Measurements from ENCODE around the gene AGTPBP1.
A peak's percentile ranks its signal among the peaks of the same experiment; 100 is the strongest.
"Not testable (repeated sequence)": the region's sequence is repeated elsewhere in the genome, so short reads cannot be mapped to it uniquely, and the experiment has no call there.

The AGTPBP1 gene, protein sequence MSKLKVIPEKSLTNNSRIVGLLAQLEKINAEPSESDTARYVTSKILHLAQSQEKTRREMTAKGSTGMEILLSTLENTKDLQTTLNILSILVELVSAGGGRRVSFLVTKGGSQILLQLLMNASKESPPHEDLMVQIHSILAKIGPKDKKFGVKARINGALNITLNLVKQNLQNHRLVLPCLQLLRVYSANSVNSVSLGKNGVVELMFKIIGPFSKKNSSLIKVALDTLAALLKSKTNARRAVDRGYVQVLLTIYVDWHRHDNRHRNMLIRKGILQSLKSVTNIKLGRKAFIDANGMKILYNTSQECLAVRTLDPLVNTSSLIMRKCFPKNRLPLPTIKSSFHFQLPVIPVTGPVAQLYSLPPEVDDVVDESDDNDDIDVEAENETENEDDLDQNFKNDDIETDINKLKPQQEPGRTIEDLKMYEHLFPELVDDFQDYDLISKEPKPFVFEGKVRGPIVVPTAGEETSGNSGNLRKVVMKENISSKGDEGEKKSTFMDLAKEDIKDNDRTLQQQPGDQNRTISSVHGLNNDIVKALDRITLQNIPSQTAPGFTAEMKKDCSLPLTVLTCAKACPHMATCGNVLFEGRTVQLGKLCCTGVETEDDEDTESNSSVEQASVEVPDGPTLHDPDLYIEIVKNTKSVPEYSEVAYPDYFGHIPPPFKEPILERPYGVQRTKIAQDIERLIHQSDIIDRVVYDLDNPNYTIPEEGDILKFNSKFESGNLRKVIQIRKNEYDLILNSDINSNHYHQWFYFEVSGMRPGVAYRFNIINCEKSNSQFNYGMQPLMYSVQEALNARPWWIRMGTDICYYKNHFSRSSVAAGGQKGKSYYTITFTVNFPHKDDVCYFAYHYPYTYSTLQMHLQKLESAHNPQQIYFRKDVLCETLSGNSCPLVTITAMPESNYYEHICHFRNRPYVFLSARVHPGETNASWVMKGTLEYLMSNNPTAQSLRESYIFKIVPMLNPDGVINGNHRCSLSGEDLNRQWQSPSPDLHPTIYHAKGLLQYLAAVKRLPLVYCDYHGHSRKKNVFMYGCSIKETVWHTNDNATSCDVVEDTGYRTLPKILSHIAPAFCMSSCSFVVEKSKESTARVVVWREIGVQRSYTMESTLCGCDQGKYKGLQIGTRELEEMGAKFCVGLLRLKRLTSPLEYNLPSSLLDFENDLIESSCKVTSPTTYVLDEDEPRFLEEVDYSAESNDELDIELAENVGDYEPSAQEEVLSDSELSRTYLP

DNA sequence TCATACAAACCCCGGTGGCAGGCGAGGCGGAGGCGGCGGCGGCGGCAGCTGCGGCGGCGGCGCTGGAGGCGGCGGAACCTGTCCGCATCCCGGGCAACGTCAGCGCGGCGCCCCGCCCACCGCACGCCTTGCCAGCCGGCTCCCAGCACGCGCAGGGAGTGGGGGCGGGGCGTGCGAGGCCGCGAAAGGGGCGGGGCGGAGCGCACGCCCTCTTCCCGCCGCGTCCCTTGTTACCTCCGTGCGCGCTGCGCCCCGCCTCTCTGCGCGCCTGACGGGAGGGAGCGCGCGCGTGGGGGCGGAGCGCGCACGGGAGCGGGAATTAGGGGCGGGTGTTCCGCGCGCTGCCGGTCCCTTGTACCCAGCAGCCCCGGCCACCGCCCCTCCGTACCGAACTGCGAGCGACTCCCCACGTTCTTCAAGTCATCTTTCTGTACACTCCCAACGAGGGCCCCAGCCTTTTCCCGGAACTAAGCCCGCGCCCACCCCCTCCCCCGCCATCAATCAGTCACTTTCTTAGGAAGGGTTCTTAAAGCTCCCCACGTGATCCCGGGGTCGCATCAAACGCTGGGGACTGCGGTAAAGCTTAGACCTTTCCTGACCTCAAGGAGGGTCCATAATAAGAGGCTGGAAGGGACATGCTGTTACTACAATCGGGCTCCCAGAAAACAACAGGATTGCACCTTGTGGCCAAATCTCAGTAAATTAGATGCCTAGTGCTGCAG, at the start of gene AGTPBP1:
AGTPBP1 (minus strand) TSS at position 80 of the 722 bp plus-strand sequence. CDS start 29,421 bp downstream, outside the sequence.
- TF ChIP-seq, protein P1, sequence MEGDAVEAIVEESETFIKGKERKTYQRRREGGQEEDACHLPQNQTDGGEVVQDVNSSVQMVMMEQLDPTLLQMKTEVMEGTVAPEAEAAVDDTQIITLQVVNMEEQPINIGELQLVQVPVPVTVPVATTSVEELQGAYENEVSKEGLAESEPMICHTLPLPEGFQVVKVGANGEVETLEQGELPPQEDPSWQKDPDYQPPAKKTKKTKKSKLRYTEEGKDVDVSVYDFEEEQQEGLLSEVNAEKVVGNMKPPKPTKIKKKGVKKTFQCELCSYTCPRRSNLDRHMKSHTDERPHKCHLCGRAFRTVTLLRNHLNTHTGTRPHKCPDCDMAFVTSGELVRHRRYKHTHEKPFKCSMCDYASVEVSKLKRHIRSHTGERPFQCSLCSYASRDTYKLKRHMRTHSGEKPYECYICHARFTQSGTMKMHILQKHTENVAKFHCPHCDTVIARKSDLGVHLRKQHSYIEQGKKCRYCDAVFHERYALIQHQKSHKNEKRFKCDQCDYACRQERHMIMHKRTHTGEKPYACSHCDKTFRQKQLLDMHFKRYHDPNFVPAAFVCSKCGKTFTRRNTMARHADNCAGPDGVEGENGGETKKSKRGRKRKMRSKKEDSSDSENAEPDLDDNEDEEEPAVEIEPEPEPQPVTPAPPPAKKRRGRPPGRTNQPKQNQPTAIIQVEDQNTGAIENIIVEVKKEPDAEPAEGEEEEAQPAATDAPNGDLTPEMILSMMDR (IDR thresholded peaks at IDR 0.05; ENCODE audit: borderline replicate concordance, extremely low read depth, low read length, poor library complexity, severe bottlenecking) = no peak
- H3K9ac ChIP-seq (ENCODE audit: low read depth, low read length) = peak within 1 kb of the TSS; percentile 62
- H4K20me1 ChIP-seq (ENCODE audit: insufficient read depth, low read length) = peaks cover 8% of the 10 kb centered on the region; the same call in 1 of the 2 replicates
- peaks cover 41% of the 10 kb centered on the region for H3K79me2 ChIP-seq (ENCODE audit: insufficient read depth, low read length)
- H3K4me2 ChIP-seq (ENCODE audit: insufficient read depth, low read length) = peak within 1 kb of the TSS; percentile 79
- no peaks in the 10 kb centered on the region for H3K9me3 ChIP-seq (ENCODE audit: insufficient read depth, low read length, severe bottlenecking)
- DNase-seq (peak; percentile 92), ATAC-seq (ENCODE audit: insufficient read depth, low read depth) (peak; percentile 82)
- H3K4me1 ChIP-seq (ENCODE audit: insufficient read depth, low read length) = peaks cover 36% of the 10 kb centered on the region
- peak within 1 kb of the TSS; percentile 38 to 94 for H3K4me3 ChIP-seq (ENCODE audit: low read depth in 1 of 2, low read length in 2 of 2)
- peak within 1 kb of the TSS; percentile 90 for H2AFZ ChIP-seq (ENCODE audit: low read depth, low read length)
- peaks cover 5% of the 10 kb centered on the region for H3K27me3 ChIP-seq (ENCODE audit: insufficient read depth, low read length, poor library complexity)
- peak within 1 kb of the TSS; percentile 73 for H3K27ac ChIP-seq (ENCODE audit: low read length)
- H3K36me3 ChIP-seq (ENCODE audit: insufficient read depth, low read length) = no peaks in the 10 kb centered on the region; the same call in 1 of the 2 replicates

DNA sequence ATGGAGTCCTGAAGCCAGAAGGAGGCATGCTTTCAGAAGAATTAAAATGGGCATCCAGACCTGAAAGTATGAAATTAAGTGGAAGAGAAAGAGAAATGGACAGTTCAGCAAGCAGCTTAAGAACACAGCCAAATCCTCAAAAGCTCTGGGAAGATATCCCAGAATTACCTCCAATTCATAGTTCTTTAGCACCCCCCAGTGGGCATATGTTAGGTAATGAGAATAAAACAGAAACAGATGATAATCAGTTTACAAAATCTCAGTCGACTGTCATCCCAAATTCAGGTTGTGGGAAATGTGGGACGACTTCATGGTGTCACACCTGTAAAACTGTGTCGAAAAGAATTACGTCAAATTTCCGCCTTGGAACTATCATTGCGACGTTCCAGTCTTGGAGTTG, 44.4 kb upstream of the AGTPBP1 start:
- not testable (repeated sequence) for ATAC-seq (ENCODE audit: insufficient read depth, low read depth); H3K27me3 ChIP-seq (ENCODE audit: insufficient read depth, low read length, poor library complexity); H3K4me1 ChIP-seq (ENCODE audit: insufficient read depth, low read length); H4K20me1 ChIP-seq (ENCODE audit: insufficient read depth, low read length); H3K4me2 ChIP-seq (ENCODE audit: insufficient read depth, low read length); H2AFZ ChIP-seq (ENCODE audit: low read depth, low read length); H3K9ac ChIP-seq (ENCODE audit: low read depth, low read length); H3K9me3 ChIP-seq (ENCODE audit: insufficient read depth, low read length, severe bottlenecking); H3K36me3 ChIP-seq (ENCODE audit: insufficient read depth, low read length); DNase-seq; H3K4me3 ChIP-seq (ENCODE audit: low read depth in 1 of 2, low read length in 2 of 2); H3K27ac ChIP-seq (ENCODE audit: low read length); H3K79me2 ChIP-seq (ENCODE audit: insufficient read depth, low read length)
- TF ChIP-seq, protein P1 (IDR thresholded peaks at IDR 0.05; ENCODE audit: borderline replicate concordance, extremely low read depth, low read length, poor library complexity, severe bottlenecking) = peak; percentile 17

DNA sequence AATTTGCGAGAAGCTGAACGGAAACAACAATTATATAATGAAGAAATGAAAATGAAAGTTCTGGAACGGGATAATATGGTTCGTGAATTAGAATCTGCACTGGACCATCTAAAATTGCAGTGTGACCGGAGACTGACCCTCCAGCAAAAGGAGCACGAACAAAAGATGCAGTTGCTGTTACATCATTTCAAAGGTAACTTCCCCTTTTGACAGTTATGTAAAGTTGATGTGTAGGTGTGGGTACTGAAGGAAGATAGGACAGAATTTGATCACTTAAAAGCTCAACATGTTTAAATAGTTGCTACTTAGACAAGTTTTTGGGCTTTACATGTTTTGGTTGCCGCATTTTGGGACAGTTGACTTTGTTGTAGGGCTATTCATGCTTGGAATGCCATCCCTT, 32.1 kb upstream of the AGTPBP1 start:
- not testable (repeated sequence) for H3K79me2 ChIP-seq (ENCODE audit: insufficient read depth, low read length); H3K4me3 ChIP-seq (ENCODE audit: low read depth in 1 of 2, low read length in 2 of 2); H2AFZ ChIP-seq (ENCODE audit: low read depth, low read length); H3K9me3 ChIP-seq (ENCODE audit: insufficient read depth, low read length, severe bottlenecking); H3K9ac ChIP-seq (ENCODE audit: low read depth, low read length); H3K4me1 ChIP-seq (ENCODE audit: insufficient read depth, low read length); H4K20me1 ChIP-seq (ENCODE audit: insufficient read depth, low read length); ATAC-seq (ENCODE audit: insufficient read depth, low read depth); H3K36me3 ChIP-seq (ENCODE audit: insufficient read depth, low read length); H3K4me2 ChIP-seq (ENCODE audit: insufficient read depth, low read length); H3K27ac ChIP-seq (ENCODE audit: low read length); DNase-seq; H3K27me3 ChIP-seq (ENCODE audit: insufficient read depth, low read length, poor library complexity)

DNA sequence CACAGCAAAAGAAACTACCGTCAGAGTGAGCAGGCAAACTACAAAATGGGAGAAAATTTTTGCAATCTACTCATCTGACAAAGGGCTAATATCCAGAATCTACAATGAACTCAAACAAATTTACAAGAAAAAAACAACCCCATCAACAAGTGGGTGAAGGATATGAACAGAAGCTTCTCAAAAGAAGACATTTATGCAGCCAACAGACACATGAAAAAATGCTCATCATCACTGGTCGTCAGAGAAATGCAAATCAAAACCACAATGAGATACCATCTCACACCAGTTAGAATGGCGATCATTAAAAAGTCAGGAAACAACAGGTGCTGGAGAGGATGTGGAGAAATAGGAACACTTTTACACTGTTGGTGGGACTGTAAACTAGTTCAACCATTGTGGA, 20.0 kb upstream of the AGTPBP1 start:
- not testable (repeated sequence) for H2AFZ ChIP-seq (ENCODE audit: low read depth, low read length); H3K4me1 ChIP-seq (ENCODE audit: insufficient read depth, low read length); H3K9me3 ChIP-seq (ENCODE audit: insufficient read depth, low read length, severe bottlenecking); H3K27me3 ChIP-seq (ENCODE audit: insufficient read depth, low read length, poor library complexity); H3K27ac ChIP-seq (ENCODE audit: low read length); DNase-seq; H3K4me2 ChIP-seq (ENCODE audit: insufficient read depth, low read length); H3K36me3 ChIP-seq (ENCODE audit: insufficient read depth, low read length); ATAC-seq (ENCODE audit: insufficient read depth, low read depth); H3K79me2 ChIP-seq (ENCODE audit: insufficient read depth, low read length); H4K20me1 ChIP-seq (ENCODE audit: insufficient read depth, low read length); H3K9ac ChIP-seq (ENCODE audit: low read depth, low read length); H3K4me3 ChIP-seq (ENCODE audit: low read depth in 1 of 2, low read length in 2 of 2)

DNA sequence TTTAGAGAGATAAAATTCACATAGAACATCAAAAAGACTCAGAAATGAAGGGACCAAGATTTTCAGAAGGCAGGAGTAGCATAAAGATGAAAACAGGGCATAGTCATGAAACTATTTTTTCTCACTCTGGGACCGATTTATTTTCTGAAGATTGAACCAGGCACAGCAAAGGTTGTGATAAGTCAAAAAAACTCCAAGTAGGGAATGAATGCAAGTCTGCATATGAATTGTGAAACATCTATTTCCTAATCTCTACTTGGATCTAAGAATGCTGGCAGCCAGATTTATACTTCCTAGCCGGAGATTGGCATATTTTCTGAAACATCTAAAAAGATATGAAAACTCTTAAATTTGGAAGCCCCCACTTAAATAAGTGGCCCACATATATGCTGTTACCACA, 16.0 kb upstream of the AGTPBP1 start:
- not testable (repeated sequence) for H3K4me3 ChIP-seq (ENCODE audit: low read depth in 1 of 2, low read length in 2 of 2); H3K4me1 ChIP-seq (ENCODE audit: insufficient read depth, low read length); H3K79me2 ChIP-seq (ENCODE audit: insufficient read depth, low read length); H4K20me1 ChIP-seq (ENCODE audit: insufficient read depth, low read length); H3K4me2 ChIP-seq (ENCODE audit: insufficient read depth, low read length); H3K27ac ChIP-seq (ENCODE audit: low read length); H2AFZ ChIP-seq (ENCODE audit: low read depth, low read length); H3K9me3 ChIP-seq (ENCODE audit: insufficient read depth, low read length, severe bottlenecking); DNase-seq; H3K9ac ChIP-seq (ENCODE audit: low read depth, low read length); H3K27me3 ChIP-seq (ENCODE audit: insufficient read depth, low read length, poor library complexity); ATAC-seq (ENCODE audit: insufficient read depth, low read depth); H3K36me3 ChIP-seq (ENCODE audit: insufficient read depth, low read length)

DNA sequence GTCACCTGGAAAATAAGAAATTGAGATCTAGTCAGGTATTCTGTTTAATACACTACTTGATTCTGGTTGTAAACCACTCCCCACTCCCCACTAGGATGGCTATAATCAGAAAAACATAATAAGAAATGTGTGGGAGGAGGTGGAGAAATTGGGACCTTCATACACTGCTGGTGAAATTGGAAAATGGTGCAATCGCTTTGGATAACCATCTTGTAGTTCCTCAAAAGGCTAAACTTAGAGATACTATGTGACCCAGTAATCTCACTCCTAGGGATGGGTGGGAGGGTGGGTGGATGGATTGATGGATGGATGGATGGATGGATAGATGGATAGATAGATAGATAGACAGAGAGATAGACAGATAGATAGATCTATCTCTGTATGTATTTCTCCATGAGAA, 14.5 kb upstream of the AGTPBP1 start:
- not testable (repeated sequence) for H3K4me3 ChIP-seq (ENCODE audit: low read depth in 1 of 2, low read length in 2 of 2)

More for the DNA sequence above, 14.5 kb upstream of the AGTPBP1 start:
- H2AFZ ChIP-seq (ENCODE audit: low read depth, low read length); H3K79me2 ChIP-seq (ENCODE audit: insufficient read depth, low read length); H3K4me1 ChIP-seq (ENCODE audit: insufficient read depth, low read length); DNase-seq; H3K36me3 ChIP-seq (ENCODE audit: insufficient read depth, low read length); H4K20me1 ChIP-seq (ENCODE audit: insufficient read depth, low read length); H3K4me2 ChIP-seq (ENCODE audit: insufficient read depth, low read length); ATAC-seq (ENCODE audit: insufficient read depth, low read depth); H3K27ac ChIP-seq (ENCODE audit: low read length); H3K27me3 ChIP-seq (ENCODE audit: insufficient read depth, low read length, poor library complexity); H3K9me3 ChIP-seq (ENCODE audit: insufficient read depth, low read length, severe bottlenecking); H3K9ac ChIP-seq (ENCODE audit: low read depth, low read length): not testable (repeated sequence)

Data from DND-41 (cell line).